Measurements from ENCODE around the gene CD4.
"Not testable (repeated sequence)": the region's sequence is repeated elsewhere in the genome, so short reads cannot be mapped to it uniquely, and the experiment has no call there.

Gene CD4

GRCh38 chr12:6847676-6848075, 58.3 kb downstream of the CD4 start:
- no peak for DNase-seq (ENCODE audit: low spot score)

DNA sequence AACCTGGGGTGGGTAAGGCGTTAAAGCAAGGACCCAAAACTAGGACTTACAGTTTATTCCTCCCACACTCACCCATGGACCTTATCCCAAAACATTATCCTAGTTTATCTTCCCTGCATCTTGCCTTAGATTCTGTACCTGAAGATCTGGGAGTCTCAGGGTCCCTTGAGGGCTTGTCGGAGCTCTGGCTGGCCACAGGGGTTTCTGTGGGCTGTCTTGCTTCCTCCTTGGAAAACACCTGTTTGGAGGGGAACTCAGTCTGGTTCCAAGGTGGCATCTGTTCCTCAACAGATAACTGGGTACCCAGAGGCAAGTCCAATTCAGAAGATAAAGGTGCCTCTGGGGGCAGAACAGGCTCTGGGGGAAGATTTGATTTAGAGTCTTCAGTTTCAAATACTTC, 60.1 kb downstream of the CD4 start:
- no peak for DNase-seq (ENCODE audit: low spot score)

- no peak for DNase-seq (ENCODE audit: low spot score)
Measured at GRCh38 chr12:6849976-6850560, 60.7 kb downstream of the CD4 start.

- DNase-seq (ENCODE audit: low spot score), result no peak
Measured at GRCh38 chr12:6850796-6851152, 61.4 kb downstream of the CD4 start.

- peak; percentile 96 for DNase-seq (ENCODE audit: low spot score)
Measured at GRCh38 chr12:6851153-6851920, 62.0 kb downstream of the CD4 start, which contains the start of gene CDCA3. TSS of gene CDCA3 (minus strand) at chr12:6851286. CDS start at chr12:6850952, 334 bp downstream.

DNA sequence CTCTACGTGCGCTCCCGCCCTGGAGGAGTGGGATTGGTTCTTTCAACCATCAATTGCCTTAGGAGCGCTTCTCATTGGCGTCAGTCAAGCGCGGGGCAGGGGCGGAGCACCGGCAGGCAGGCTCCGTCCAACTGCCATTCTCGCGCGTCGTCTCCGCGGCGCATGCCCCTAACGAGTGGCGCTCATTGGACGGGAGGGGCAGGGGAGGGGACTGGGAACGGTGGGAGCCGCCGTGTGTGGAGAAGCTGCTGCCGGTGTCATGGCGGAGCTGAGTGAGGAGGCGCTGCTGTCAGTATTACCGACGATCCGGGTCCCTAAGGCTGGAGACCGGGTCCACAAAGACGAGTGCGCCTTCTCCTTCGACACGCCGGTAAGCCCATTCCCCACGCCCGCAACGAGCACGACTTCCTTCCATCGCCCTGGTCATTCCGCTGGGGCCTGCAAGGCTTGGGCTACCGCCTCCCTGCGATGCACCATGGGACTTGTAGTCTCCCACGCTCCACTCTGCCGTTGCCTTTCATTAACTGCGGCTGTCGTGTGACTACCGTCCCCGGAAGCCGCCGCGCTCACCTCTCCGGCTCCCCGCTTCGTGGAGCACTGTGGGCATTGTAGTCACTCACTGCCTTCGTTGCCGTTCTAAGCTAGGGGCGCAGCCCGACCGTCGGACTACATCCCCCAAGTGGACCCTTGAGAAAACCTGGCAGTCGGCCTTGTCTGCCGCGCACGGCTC, 62.8 kb downstream of the CD4 start, which contains the start of gene USP5:
USP5 (plus strand) TSS at position 230 of the 730 bp plus-strand sequence; CDS start at position 260, 30 bp downstream.
- DNase-seq (ENCODE audit: low spot score), result peak; percentile 99

DNA sequence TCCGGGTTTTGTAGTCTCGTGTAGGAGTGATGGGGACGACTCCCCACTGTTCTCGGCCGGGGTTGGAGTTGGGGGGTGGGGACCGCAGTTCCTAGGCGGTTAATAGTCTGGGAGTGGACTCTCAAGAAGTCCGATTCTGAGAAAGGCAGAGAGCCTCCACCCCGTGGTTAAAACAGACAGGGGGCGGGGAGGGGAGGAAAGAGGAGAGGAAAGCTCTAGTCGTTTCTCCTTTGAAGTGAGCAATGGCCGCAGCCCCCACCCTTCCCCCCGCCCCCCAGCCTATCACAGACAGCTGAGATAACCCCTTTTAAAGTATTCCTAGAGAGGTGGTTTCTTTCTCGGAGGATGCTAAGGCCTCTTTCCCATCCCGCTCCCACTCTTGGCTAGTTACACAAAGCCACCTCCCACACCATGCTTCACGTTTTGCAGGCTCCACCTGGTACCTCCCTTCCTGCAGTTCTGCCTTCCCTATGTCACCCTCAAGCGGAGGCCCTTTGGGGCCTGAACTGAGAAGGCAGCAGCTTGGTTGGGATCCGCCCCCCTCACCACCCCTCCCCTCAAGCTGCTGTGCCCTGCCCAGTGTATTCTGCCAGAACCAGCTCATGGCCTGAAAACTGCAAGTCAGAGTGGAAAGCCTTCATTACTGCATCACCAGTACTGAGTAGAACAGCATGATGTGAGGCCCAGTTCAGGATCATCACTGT, 63.5 kb downstream of the CD4 start:
- no peak for DNase-seq (ENCODE audit: low spot score)

DNA sequence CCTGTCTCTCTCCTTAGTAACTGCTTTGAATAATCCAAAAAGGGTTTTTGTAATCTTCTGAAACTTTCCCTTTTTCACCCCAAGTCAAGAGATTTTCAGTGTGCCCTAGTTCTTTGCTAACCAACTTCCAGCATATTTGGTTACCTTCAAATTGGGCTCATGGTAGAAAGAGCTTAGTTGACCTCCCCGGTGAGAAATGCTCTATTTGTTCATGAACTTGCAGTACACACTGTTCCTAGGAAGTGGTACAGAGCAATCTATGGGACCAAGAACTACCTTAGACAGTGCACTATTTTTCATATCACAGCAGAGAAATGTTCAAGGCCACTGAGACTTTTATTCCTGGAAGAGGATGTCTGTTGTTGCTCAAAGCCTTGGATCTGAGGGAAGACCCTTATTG, 64.3 kb downstream of the CD4 start:
- no peak for DNase-seq (ENCODE audit: low spot score)

GRCh38 chr12:6854036-6854435, 64.7 kb downstream of the CD4 start:
- no peak for DNase-seq (ENCODE audit: low spot score)

- DNase-seq (ENCODE audit: low spot score), result no peak
Measured at GRCh38 chr12:6855322-6855721, 66.0 kb downstream of the CD4 start.

DNA sequence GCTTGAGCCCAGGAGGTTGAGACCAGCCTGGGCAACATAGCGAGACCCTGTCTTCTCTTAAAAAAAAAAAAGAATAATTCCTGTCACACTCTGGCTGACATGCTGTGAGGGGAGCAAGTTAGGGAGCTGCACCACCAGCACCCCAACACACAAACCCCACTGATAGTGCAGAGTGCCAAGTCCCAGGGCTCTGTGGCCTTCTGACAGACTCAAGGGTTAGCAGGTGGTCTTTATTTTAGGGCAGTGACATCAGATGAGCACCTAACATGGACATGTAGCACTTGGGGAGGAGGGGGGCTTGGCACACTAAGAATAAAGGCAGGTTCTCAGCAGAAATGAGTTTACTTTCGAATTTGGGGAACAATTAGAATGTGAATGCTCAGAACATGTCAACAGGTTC, 69.5 kb downstream of the CD4 start:
- DNase-seq (ENCODE audit: low spot score), result no peak

DNA sequence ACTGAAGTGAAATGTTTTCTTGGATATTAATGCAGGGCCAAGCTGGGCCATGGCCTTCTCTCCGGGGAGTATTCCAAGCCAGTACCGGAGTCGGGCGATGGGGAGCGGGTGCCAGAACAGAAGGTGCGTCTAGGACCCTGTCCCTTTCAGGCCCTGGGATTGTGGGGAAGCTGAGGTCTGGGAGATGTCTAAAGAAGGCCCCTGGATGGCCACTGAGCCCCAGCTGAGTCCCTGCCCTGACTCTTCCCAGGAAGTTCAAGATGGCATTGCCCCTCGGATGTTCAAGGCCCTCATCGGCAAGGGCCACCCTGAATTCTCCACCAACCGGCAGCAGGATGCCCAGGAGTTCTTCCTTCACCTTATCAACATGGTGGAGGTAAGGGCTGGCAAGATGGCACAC, 70.8 kb downstream of the CD4 start:
- DNase-seq (ENCODE audit: low spot score), result no peak

- DNase-seq (ENCODE audit: low spot score), result no peak
Measured at GRCh38 chr12:6860942-6861341, 71.6 kb downstream of the CD4 start.

DNA sequence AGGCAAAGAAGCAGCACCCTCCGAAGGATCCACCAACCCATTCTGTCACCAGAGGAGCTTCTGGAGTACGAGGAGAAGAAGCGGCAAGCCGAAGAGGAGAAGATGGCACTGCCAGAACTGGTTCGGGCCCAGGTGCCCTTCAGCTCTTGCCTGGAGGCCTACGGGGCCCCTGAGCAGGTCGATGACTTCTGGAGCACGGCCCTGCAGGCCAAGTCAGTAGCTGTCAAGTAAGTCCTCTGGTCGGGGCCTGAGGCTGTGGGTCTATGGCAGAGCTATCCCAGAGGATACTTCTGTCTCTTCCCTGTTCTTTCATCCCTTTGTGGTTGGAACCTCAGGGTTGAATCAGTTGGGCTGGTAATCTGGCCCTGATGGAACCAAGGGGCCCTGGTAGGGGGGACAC, 72.1 kb downstream of the CD4 start:
- DNase-seq (ENCODE audit: low spot score), result no peak

DNA sequence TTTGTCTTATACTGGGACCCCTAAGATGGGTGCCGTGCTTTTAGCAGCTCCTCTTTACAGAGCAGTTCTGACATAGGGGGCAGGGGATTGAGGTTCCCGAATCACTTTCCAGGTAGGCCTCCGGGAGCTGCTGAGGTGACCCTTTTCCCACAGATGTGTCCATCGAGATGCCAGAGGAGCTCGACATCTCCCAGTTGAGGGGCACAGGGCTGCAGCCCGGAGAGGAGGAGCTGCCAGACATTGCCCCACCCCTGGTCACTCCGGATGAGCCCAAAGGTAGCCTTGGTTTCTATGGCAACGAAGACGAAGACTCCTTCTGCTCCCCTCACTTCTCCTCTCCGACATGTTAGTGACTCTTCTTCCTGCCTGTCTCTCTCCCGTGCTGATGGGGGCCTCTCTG, 73.7 kb downstream of the CD4 start:
- no peak for DNase-seq (ENCODE audit: low spot score)

GRCh38 chr12:6863586-6864321, 74.4 kb downstream of the CD4 start:
- DNase-seq (ENCODE audit: low spot score), result no peak

DNA sequence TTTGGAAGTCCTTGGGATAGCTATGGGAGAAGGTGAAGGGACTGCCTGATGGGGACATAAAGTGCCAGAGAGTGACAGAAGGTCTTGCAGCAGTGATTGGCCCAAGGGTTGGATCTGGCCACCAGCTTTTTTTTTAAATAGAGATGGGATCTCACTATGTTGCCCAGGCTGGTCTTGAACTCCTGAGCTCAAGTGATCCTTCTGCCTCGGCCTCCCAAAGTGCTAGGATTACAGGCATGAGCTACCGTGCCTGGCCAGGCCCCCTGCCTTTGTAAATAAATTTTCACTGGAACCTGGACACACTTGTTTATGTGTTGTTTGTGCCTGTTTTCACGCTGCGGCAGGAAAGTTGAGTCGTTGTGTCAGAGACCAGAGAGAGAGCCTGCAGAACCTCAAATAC, 76.0 kb downstream of the CD4 start:
- not testable (repeated sequence) for DNase-seq (ENCODE audit: low spot score)

- no peak for DNase-seq (ENCODE audit: low spot score)
Measured at GRCh38 chr12:6866163-6866919, 77.0 kb downstream of the CD4 start.

GRCh38 chr12:6866920-6867412, 77.6 kb downstream of the CD4 start:
- DNase-seq (ENCODE audit: low spot score), result no peak

DNA sequence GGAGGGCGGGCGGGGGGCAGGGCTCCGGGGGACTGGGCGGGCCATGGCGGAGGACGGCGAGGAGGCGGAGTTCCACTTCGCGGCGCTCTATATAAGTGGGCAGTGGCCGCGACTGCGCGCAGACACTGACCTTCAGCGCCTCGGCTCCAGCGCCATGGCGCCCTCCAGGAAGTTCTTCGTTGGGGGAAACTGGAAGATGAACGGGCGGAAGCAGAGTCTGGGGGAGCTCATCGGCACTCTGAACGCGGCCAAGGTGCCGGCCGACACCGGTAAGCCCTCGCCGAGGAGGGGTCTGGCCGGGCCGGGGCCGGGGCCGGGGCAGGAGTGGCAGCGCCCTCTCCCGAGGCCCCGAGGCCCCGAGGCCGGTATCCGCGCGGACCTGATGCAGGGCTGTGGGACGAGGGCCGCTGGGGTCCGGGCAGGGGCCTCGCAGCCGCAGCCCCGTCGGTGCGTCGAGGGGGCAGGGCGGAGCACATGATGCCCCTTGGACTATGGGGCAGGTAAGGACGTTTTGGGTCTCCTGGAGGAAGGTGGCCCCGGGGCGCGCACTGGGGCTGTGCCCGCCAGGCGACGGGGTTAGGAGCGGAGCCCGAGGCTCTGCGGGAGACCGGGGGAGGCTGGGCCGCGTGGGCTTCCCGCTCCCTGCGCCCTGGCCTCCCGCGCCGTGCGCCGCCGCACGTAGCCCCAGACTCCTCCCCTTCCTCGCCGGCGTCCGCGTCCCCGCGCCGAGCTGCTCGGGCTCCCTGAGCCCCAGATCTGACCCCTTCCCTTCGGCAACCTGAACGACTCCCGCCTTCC, 78.3 kb downstream of the CD4 start, which contains the start of gene TPI1:
TPI1 (plus strand) TSS at position 119 of the 798 bp plus-strand sequence; CDS start at position 155, 36 bp downstream.
- peak; percentile 80 for DNase-seq (ENCODE audit: low spot score)
